K562 (cell line): ENCODE data around the gene ATRNL1. TPM values are rescaled to one million over a fixed set of nuclear protein-coding genes. Genes with fewer than 3 reads are reported as not detected.

Source experiments
- ATAC-seq: fragments of 200-7000 bp; cut with Tn5 transposase; 3 replicates; pipeline ENCODE4 v1.9.1; 2020; ENCODE audit warnings: moderate library complexity
- BruUV-seq: library from RNA; stranded (reverse); fragments of 400-500 nt; replicated peaks from 2 replicates; lab custom pipeline; 2021; lab: Mats Ljungman, UMichigan
- CTCF ChIA-PET: fragments of 300-600 bp; formaldehyde crosslinking; extraction: SDS; loops from one replicate; lab custom pipeline; 2021; ENCODE audit warnings: low intra/inter-chr PET ratio; lab: Yijun Ruan, JAX
- POLR2A ChIA-PET: fragments of 300-600, 350-650 bp; sonication (Branson Sonifier 250); formaldehyde crosslinking; extraction: SDS; loops from one replicate; lab custom pipeline; 2021; ENCODE audit warnings: antibody characterized with exemption, inconsistent platforms; lab: Yijun Ruan, JAX
- DNase-seq, 4 experiments: peaks; one replicate each; pipeline versions ENCODE4 v3.0.0 to v3.0.0-alpha.2; 2011 to 2018; ENCODE audit warnings: low spot score in 3 of 4, mixed read lengths in 3 of 4; ENCODE audit errors: extremely low read depth in 1 of 4
- FAIRE-seq: peaks from 2 replicates; lab custom pipeline; 2011; peaks lifted over from hg19 to GRCh38; lab: Jason Lieb, UNC
- H2AFZ ChIP-seq: 2 replicates; pipeline ENCODE4 v1.6.0; 2011; ENCODE audit warnings: low read depth, low read length, control low read depth, inconsistent platforms
- H3K27ac ChIP-seq: fragments of 200-600 bp; 3 replicates; pipeline ENCODE4 v1.8.0; 2011; ENCODE audit warnings: low read depth, mild to moderate bottlenecking, control low read depth, inconsistent platforms, low read length, moderate library complexity, mixed read lengths; ENCODE audit errors: extremely low read depth
- H3K27me3 ChIP-seq, 2 experiments: fragments of 300-600 bp in 1 of 2; 2 replicates in 1 of 2; 3 replicates in 1 of 2; pipeline versions ENCODE4 v1.6.0 to v1.8.0; 2011; ENCODE audit warnings: inconsistent platforms in 2 of 2, low read length in 2 of 2, mild to moderate bottlenecking in 1 of 2, mixed read lengths in 1 of 2, moderate library complexity in 1 of 2; ENCODE audit not compliant: control insufficient read depth in 2 of 2, insufficient read depth in 2 of 2
- H3K36me3 ChIP-seq: fragments of 300-600 bp; 3 replicates; pipeline ENCODE4 v1.8.0; 2011; ENCODE audit warnings: mild to moderate bottlenecking, low read length, inconsistent platforms; ENCODE audit not compliant: control insufficient read depth, insufficient read depth
- H3K4me1 ChIP-seq, 2 experiments: fragments of 200-600 bp in 1 of 2; replicated peaks in 1 of 2; 2 replicates in 1 of 2; 3 replicates in 1 of 2; pipeline versions ENCODE4 v1.5.1 to v1.8.0; 2011; ENCODE audit warnings: inconsistent platforms in 2 of 2, low read length in 2 of 2, mild to moderate bottlenecking in 1 of 2, mixed read lengths in 1 of 2, moderate library complexity in 1 of 2; ENCODE audit not compliant: control insufficient read depth in 2 of 2, insufficient read depth in 2 of 2
- H3K4me2 ChIP-seq: 2 replicates; pipeline ENCODE4 v1.6.1; 2011; ENCODE audit warnings: low read length, control low read depth, inconsistent platforms, mixed read lengths; ENCODE audit not compliant: insufficient read depth
- H3K4me3 ChIP-seq: fragments of 200-600 bp; sonication (generic), shearing (Covaris generic); 2 replicates; pipeline ENCODE4 v1.5.1; 2016; ENCODE audit warnings: control low read depth, inconsistent platforms
- H3K79me2 ChIP-seq: fragments of 200-600 bp; 3 replicates; pipeline ENCODE4 v1.8.0; 2011; ENCODE audit warnings: low read length, inconsistent platforms; ENCODE audit not compliant: control insufficient read depth, insufficient read depth
- H3K9ac ChIP-seq, 2 experiments: 2 replicates each; pipeline versions ENCODE4 v1.6.0 to v1.6.1; 2011; ENCODE audit warnings: low read depth in 2 of 2, low read length in 2 of 2, control low read depth in 1 of 2, inconsistent platforms in 1 of 2, mild to moderate bottlenecking in 1 of 2, mixed read lengths in 1 of 2; ENCODE audit not compliant: insufficient read depth in 1 of 2
- H3K9me1 ChIP-seq: one replicate; pipeline ENCODE4 v1.6.0; 2011; ENCODE audit warnings: inconsistent platforms, mild to moderate bottlenecking, low read length, moderate library complexity; ENCODE audit not compliant: control insufficient read depth, insufficient read depth
- H3K9me3 ChIP-seq: replicated peaks from 2 replicates; pipeline ENCODE4 v1.5.1; 2011; ENCODE audit warnings: low read depth, low read length, inconsistent platforms; ENCODE audit not compliant: control insufficient read depth, insufficient read depth
- H4K20me1 ChIP-seq: replicated peaks from 2 replicates; pipeline ENCODE4 v1.6.1; 2011; ENCODE audit warnings: low read length, inconsistent platforms, mixed read lengths; ENCODE audit not compliant: control insufficient read depth, insufficient read depth
- BMI1 ChIP-seq: fragments of 150-350 bp; IDR thresholded peaks from 2 replicates; pipeline ENCODE4 v1.6.1; 2014; ENCODE audit warnings: low read length
- FOXK1 ChIP-seq: sonication (generic); formaldehyde crosslinking; IDR thresholded peaks from 2 replicates; pipeline ENCODE4 v1.8.0; 2022; ENCODE audit warnings: missing genetic modification reagents, mild to moderate bottlenecking, borderline replicate concordance
- KDM4B ChIP-seq, 2 experiments: fragments of 450-650 bp in 1 of 2; sonication (generic) in 1 of 2; IDR thresholded peaks; 2 replicates each; pipeline ENCODE4 v1.6.1; 2016 to 2017; ENCODE audit warnings: borderline replicate concordance in 2 of 2, antibody characterized with exemption in 1 of 2, low read depth in 1 of 2, mild to moderate bottlenecking in 1 of 2
- LARP7 ChIP-seq: fragments of 450-650 bp; IDR thresholded peaks from 2 replicates; pipeline ENCODE4 v1.6.1; 2016
- NUFIP1 ChIP-seq: fragments of 450-650 bp; IDR thresholded peaks from 2 replicates; pipeline ENCODE4 v1.6.1; 2018; ENCODE audit not compliant: partially characterized antibody
- U2AF2 ChIP-seq: fragments of 200-400 bp; formaldehyde crosslinking; optimal IDR thresholded peaks from 2 replicates; pipeline ENCODE3; 2017; ENCODE audit warnings: low read depth, mild to moderate bottlenecking, low read length
- ZBTB1 ChIP-seq: sonication (generic); formaldehyde crosslinking; IDR thresholded peaks from 2 replicates; pipeline ENCODE4 v1.8.1; 2023; ENCODE audit warnings: missing genetic modification reagents, low read depth, mild to moderate bottlenecking, borderline replicate concordance
- WGBS: fragments of 100-300 bp; shearing (Covaris generic); methylation state at CpG from one replicate; pipeline ENCODE4 v1.1.6; 2016; ENCODE audit warnings: low coverage, mixed read lengths; ENCODE audit not compliant: insufficient coverage; ENCODE audit errors: missing lambda C conversion rate; 5-methylcytosine and 5-hydroxymethylcytosine counted together
- in situ Hi-C: fragments of 300-500 bp; cut with MboI; formaldehyde crosslinking; loops from 4 replicates; pipeline ENCODE4 v1.15.0; 2018; ENCODE audit warnings: inconsistent platforms, mixed read lengths
- intact Hi-C: fragments of 100-400 bp; cut with micrococcal nuclease; formaldehyde crosslinking; loops from 2 replicates; pipeline ENCODE4 v1.14.2; 2022
- polyA plus RNA-seq, 8 experiments: library from polyadenylated mRNA; depleted of rRNA in 4 of 8; stranded (reverse) in 5 of 8; unstranded in 3 of 8; fragments of >200 nt; fragmentation: Nextera tagmentation in 2 of 8; fragmentation: Illumina TruSeq in 1 of 8; extraction: Ambion mirVana in 2 of 8; extraction: Trizol in 1 of 8; gene quantifications; 2 replicates each; pipeline versions ENCODE4 v1.2.1 to v1.2.3, GENCODE V29; 2011 to 2014; ENCODE audit warnings: inconsistent platforms in 1 of 8, missing spikeins in 1 of 8
- total RNA-seq, 7 experiments: library from RNA; depleted of rRNA in 6 of 7; stranded (reverse); fragments of >200 nt in 6 of 7; fragmentation: Illumina TruSeq in 2 of 7; extraction: Trizol in 2 of 7; gene quantifications; 2 replicates each; pipeline versions ENCODE4 v1.2.1 to v1.2.3, GENCODE V29; 2011 to 2021; ENCODE audit warnings: low replicate concordance in 1 of 7

The ATRNL1 gene
- total and polyA plus RNA-seq, 9 of the 15 experiments (the other 6 are each of a cell fraction or from before 2014, with no cell fraction given): 0.18 TPM; not detected in 8

- no peak overlapping the region for H3K4me3 ChIP-seq
- intact Hi-C loops: no loop called here
- no peak overlapping the region for H3K4me2 ChIP-seq
- no peaks in the 10 kb centered on the region for H3K4me1 ChIP-seq
- no peaks in the 10 kb centered on the region for H3K36me3 ChIP-seq
- TF ChIP-seq NUFIP1: no peak
- TF ChIP-seq U2AF2: no peak
- TF ChIP-seq KDM4B (IDR thresholded peaks at IDR 0.05; ENCODE audit: borderline replicate concordance in 2 of 2, low read depth in 1 of 2): no peak
- TF ChIP-seq, all 486 proteins: peak for 0
- Histone ChIP-seq H3K27ac (no peak overlapping the region), H3K9me1 (no peaks in the 10 kb centered on the region), H3K9ac (no peak overlapping the region), H3K79me2 (no peaks in the 10 kb centered on the region), H3K27me3 (no peaks in the 10 kb centered on the region), H2AFZ (no peak overlapping the region), H4K20me1 (no peaks in the 10 kb centered on the region), H3K9me3 (no peaks in the 10 kb centered on the region)
- WGBS: 0% methylated on average over 6 of the region's 6 CpGs
- BruUV-seq: no TSS peak
- ChIA-PET CTCF (no interaction called here), POLR2A (no interaction called here)
- in situ Hi-C loops: no loop called here
- no peak for DNase-seq
- no peak for FAIRE-seq
- no peak for ATAC-seq
Observed at GRCh38 chr10:115065801-115066200, 27.4 kb upstream of the ATRNL1 start.

DNA sequence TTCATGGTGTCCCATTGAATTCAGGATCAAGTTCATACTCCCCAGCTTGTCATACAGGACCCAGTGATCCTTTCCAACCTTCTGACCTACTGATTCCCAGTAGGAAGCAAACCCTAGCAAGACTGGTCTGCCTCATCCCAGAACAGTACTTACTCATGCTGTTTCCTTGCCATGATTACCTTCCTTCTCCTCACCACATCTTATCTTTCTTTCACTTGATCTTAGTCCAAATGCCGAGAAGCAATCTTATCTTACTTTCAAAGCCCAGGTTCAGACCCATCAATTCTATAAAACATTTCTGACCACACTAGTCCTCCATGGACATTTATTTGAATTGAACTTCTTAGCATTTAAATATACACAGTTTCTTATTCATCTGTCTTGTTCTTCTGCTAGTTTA, 26.6 kb upstream of the ATRNL1 start:
- WGBS: 0% methylated on average over 1 of the region's 1 CpG
- in situ Hi-C loops (no loop called here), intact Hi-C loops (no loop called here)
- Histone ChIP-seq H3K4me3 (no peak overlapping the region), H3K27me3 (no peaks in the 10 kb centered on the region), H4K20me1 (no peaks in the 10 kb centered on the region), H3K27ac (no peak overlapping the region), H3K4me2 (no peak overlapping the region), H2AFZ (no peak overlapping the region), H3K4me1 (no peaks in the 10 kb centered on the region), H3K9me3 (no peaks in the 10 kb centered on the region), H3K9me1 (no peaks in the 10 kb centered on the region), H3K9ac (no peak overlapping the region), H3K36me3 (no peaks in the 10 kb centered on the region), H3K79me2 (no peaks in the 10 kb centered on the region)
- TF ChIP-seq LARP7 (no peak), ZBTB1 (no peak), BMI1 (no peak), FOXK1 (CRISPR knock-in tag) (no peak)
- DNase-seq (no peak), ATAC-seq (no peak), FAIRE-seq (no peak)
- POLR2A ChIA-PET: no interaction called here
- no TSS peak for BruUV-seq
- CTCF ChIA-PET: no interaction called here
